GM19193 (cell line): ENCODE results near the gene CHID1.

Experiments
- POLR2A ChIP-seq: IDR thresholded peaks from 4 replicates; pipeline ENCODE4 v1.6.1; 2011; ENCODE audit not compliant: insufficient read depth, insufficient read length; ENCODE audit errors: extremely low read depth

The CHID1 gene

DNA sequence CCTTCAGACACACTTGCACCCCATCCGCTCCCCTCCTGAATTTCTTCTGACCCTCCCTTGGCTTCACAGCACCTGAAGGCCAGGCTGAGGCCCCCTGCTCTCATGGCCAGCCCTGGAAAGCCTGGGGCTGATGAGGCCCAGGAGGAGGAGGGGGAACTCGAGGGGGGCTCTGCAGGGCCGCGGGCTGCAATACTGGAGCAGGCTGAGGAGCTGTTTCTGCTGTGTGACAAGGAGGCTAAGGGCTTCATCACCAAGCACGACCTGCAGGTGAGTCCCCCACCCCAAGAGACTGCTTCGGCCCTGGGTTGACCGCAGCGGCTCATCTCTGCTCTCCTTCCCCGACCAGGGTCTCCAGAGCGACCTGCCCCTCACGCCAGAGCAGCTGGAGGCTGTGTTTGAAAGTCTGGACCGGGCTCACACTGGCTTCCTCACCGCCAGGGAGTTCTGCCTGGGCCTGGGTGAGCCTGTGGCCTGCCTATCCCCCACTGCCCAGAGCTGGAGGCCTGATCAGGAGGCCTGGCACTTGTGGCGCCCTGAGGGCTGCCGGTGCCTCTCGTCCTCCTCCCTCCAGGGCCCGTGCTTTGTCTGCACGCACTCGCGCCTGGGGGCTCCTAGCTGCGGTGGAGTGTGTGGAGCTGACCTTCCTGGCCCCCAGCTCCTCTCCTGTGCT, 82.0 kb downstream of the CHID1 start:
- no peak for TF ChIP-seq POLR2A

DNA sequence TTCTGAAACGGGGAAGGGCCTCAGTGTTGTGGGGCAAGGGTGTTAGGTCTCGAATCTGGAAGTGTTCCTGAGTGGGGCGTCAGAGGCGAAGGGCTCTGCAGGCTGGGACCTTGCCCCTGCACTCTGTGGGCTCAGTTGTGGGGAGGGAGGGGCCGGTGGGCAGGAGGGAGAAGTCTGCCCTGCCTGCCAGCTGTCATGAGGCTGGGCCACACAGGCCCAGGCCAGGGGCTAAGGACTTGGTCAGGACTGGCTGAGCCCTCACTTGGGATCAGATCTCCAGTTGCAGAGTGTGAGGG, 82.8 kb downstream of the CHID1 start, which contains the start of gene CRACR2B:
Gene CRACR2B, plus strand, starts transcription at position 23 of the 296 bp plus-strand sequence. CDS start 689 bp downstream, outside the sequence.
- TF ChIP-seq POLR2A = no peak

DNA sequence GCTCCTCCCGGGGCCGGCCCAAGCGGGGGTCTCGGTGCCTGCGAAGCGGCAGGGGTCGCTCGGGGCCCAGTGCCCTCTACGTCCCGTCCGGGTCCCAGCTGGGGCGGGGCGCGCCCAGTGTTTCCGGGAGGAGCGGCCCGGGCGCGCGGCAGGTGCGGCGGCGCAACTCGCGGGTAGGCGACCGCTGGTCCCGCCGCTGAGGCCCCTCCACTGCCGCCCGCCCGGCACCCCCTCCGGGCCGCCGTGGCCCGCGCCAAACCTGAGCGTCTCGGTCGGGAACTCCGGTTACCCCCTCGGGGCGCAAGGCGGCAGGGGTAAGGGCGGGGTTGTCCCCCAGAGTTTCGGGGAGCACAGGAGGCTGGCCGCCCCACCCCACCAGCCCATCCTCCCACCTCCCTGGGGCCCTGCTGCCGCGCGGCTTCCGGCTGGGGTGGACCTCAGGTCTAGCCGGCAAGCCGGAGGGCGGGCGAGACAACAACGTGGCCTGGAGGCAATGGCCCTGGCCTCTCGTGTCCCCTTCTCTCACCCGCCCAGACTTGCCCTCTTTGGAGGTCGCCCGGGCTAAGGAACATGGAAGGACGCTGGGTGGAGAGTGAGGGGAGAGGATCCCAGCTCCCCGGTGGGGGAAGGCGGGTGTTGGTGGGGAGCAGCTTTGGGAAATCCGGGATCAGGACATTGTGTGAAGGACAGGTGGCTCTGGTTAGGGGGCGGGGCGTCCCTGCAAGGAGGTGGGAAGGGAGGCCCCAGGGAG, 83.3 kb downstream of the CHID1 start:
- no peak for TF ChIP-seq POLR2A

DNA sequence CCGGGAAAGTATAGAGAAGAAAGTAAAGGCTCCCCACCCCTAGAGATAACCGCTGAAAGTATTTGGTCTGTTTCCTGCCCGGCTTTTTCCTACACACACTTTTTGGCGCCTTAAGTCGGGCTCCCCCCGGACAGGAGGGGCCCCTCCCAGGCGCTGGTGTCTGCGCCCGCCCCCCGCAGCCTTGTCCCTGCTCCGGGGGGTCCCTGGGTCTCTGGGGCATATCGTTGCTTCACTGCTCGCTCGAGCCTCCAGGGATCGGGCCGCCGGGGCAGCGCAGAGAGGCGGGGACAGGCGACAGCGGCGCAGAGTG, 83.8 kb downstream of the CHID1 start:
- TF ChIP-seq POLR2A = no peak

DNA sequence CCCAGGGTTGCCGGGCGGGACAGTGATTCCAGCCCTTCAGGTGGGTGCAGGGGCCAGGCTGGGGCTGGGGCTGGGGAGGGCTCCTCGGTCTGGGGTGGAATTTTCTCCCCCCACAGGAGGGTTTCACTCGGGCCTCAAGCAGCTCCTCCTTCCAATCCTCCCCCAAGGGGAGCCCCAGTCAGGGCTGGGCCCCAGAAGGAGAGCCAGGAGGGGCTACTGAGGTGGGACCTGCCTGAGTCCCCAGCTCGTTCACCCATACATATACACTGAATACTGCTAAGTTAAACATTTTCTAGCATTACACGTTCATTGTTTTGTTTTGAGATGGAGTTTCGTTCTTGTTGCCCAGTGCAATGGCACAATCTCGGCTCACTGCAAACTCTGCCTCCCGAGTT, 84.4 kb downstream of the CHID1 start:
- no peak for TF ChIP-seq POLR2A

DNA sequence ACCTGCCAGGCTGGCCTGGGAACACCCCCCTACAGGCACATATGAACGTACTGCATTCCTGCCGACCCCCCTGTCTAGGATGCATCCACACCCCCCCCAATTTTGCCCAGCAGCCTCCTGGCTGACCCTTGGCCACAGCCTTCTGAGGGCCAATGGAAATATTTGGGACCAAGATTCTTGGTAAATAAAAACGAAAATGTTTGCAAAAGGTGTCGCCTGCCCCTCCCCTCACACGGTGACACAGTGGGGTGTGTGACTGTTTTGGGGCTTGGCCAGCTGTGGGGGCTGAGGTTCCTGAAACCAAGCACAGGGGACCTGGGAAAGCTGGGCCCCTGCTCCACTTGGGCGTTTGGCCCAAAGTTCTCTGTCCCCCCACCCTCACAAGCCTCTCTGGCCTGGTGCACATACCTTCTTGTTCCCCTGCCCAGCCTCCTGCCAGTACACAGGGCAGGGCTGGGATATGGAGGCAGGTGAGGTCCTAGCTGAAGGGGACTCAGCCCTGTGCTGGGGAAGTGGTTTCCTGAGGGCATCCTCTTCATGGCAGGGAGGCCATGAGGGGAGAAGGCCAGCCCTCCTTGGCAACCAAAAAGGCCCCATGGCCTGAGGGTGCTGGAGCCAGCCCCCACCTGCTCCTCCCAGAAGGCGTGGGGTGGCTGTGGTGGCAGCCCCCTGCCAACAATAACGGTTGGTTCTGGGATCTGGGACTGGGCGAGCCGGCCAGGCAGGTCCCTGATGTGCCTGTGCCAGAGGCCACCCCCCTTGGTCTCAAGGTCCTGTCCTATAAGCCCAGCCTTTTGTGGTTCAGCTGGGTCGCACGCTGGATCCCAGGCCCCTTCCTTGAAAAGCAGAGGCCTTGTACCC, 85.0 kb downstream of the CHID1 start:
- no peak for TF ChIP-seq POLR2A

DNA sequence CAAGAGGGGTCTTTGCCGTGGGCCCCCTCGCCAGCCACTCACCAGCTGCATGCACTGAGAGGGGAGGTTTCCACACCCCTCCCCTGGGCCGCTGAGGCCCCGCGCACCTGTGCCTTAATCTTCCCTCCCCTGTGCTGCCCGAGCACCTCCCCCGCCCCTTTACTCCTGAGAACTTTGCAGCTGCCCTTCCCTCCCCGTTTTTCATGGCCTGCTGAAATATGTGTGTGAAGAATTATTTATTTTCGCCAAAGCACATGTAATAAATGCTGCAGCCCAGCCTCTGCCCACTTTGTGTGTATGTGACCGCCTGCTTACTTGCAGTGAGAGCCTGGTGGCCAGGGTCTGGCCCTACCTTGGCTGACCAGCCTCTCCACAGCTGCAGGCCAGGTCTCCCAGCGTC, 85.7 kb downstream of the CHID1 start:
- no peak for TF ChIP-seq POLR2A

DNA sequence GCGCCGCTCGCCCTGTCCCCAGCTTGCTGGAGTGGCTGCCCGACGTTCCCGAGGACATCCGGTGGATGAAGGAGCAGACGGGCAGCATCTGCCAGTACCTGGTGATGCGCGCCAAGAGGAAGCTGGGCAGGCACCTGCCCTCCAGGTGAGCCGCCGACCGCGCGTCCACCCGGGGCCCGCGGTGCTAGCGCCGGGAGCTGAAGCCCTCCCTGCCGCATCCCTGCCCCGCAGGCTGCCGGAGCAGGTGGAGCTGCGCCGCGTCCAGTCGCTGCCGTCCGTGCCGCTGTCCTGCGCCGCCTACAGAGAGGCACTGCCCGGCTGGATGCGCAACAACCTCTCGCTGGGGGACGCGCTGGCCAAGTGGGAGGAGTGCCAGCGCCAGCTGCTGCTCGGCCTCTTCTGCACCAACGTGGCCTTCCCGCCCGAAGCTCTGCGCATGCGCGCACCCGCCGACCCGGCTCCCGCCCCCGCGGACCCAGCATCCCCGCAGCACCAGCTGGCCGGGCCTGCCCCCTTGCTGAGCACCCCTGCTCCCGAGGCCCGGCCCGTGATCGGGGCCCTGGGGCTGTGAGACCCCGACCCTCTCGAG, 86.2 kb downstream of the CHID1 start:
- no peak for TF ChIP-seq POLR2A

DNA sequence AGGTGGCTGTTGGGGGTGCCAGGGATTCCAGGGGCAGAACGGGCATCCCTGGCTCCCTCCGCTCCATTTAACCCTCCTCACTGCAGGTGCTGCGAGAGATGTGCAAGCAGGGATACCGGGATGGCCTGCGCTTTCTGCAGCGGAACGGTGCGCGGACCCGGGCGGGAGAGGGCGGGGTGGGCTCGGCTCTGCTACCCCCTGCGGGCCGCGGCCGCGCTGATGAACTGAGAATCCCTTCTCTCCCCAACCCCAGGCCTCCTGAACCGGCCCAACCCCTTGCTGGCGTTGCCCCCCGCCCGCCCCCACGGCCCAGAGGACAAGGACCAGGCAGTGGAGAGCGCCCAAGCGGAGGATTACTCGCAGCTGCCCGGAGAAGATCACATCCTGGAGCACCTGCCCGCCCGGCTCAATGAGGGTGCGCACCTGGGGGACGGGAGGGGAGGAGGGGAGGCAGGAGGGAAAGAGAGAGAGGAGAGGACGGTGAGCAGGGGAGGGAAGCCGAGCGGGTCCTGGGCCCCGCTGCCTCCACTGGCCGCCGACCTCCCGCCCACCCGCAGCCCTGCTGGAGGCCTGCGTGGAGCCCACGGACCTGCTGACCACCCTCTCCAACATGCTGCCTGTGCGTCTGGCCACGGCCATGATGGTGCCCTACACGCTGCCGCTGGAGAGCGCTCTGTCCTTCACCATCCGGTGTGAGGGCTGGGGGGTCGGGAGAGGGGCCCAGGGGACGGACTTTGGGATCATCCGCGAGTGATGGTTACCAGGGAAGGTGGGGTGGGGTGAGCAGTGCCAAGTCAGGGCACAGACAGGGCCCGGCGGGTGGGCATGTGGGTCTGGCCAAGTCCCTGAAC, 86.9 kb downstream of the CHID1 start:
- TF ChIP-seq POLR2A = no peak

DNA sequence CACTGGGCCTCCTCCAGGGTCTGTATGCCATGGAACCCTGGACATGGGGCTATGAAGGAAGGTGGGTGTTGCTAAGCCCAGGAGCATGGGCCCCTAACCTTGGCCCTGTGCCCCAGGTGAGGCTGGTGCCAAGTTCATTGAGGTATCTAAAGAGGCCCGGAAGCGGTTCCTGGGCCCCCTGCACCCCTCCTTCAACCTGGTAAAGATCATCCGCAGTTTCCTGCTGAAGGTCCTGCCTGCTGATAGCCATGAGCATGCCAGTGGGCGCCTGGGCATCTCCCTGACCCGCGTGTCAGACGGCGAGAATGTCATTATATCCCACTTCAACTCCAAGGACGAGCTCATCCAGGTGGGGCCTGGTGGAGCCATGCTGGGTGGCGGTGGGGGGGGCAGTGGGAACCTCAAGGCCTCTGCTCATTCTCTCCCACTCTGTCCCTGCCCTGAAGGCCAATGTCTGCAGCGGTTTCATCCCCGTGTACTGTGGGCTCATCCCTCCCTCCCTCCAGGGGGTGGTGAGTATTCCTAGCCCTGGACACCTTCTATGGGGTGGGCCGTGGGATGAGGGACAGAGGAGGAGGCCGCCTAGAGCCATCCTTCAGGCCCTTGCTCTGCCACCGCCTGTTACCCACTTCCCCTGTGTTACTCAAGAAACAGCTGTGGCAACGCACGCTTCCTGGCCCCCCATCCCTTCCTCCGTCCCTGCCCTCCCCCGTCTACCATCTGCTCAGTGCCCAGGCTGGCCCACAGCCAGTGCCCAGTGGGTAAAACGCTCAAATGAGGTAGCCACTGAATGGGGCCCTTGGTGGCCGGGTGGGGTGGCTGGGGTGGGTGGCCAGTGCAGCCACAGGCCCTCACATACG, 88.9 kb downstream of the CHID1 start:
- TF ChIP-seq POLR2A = no peak

DNA sequence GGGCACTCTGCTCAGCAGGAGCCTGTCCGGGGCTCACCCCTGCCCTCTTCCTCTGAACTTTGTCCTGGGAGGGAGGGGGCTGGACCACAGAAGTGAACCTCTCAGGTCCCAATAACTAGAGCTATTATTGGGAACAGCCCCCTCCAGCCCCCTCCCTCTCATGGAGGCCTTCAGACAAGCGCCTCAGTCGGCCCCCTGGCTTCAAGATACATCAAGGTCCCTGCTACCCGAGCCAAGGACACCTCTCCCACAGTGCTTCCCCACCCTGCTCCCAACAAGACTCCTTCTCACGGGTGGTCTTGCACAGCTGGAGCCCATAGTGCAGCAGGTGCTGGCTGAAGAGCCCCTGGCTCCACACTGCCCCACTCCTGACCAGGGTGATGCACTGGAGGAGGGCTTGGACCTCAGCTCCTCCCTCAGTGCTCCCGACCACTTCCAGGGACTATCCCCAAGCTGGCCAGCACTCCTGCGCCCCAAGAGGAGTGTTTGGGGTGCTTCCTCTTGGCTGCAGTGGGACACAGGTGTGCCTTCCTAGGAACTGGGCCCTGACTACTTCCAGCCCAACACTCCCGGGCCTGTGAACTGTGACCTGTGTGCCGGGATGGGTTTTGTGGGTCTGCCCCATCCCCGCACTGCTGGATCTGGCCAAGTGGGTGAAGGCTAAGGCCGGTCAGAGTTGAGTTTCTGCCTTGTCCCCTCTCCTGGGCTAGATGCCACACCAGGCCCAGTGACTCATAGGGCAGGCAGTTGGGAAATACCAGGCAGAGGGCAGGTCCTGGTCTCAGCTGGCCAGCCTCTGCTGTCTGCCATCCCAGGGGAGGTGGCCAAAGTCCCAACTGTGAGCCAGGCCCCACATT, 89.7 kb downstream of the CHID1 start:
- TF ChIP-seq POLR2A = no peak

DNA sequence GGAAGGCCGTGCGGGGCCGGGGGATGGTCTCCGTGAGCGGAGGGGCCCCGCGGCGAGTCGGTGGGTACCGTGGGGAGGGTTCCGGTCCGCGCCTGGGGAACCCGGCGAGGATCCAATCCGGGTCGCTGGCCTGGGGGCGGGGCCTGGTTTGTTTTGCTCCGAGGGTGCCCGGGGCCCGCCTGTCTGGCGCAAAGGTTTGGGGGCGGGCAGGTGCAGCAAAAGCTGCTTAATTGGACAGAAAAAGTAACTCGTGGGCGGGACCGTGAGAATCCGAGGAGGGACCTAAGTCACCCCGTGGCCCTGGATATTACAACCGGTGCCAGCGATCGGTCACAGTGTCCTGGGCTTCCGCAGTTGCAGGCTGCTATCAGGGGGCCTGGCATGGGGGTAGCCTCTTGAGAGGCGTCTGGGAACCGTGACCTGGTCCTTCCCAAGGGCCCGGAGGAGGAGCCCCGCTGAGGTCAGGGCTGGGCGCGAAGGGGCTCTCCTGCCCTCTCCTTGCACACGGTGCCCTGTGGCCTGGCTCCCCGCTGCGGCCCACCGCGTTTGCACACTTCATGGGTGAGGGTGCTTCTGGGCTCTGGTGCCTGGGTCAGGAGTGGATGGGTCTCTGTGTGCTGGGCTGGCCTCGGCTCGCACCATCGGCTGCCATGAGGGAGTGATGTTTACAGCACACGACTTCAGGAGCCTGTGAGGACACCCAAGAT, 90.5 kb downstream of the CHID1 start:
- TF ChIP-seq POLR2A = peak; percentile 15
